Astrocyte (in vitro differentiated cells and primary cell): ENCODE data around the gene EXOC4. TPM values are rescaled to one million over a fixed set of nuclear protein-coding genes. Genes with fewer than 3 reads are reported as not detected.

Source experiments
- DNase-seq: peaks from one replicate; pipeline ENCODE4 v3.0.0-alpha.2; 2010; ENCODE audit warnings: low read depth
- FAIRE-seq: peaks from 2 replicates; lab custom pipeline; 2011; peaks lifted over from hg19 to GRCh38; lab: Jason Lieb, UNC
- H2AFZ ChIP-seq: 2 replicates; pipeline ENCODE4 v1.6.0; 2012; ENCODE audit warnings: low read depth, low read length, inconsistent platforms
- H3K27ac ChIP-seq: 2 replicates; pipeline ENCODE4 v1.5.1; 2011; ENCODE audit warnings: low read depth, low read length, inconsistent platforms
- H3K27me3 ChIP-seq: 2 replicates; pipeline ENCODE4 v1.6.0; 2011; ENCODE audit warnings: low read length, inconsistent platforms; ENCODE audit not compliant: insufficient read depth
- H3K36me3 ChIP-seq: 2 replicates; pipeline ENCODE4 v1.5.1; 2011; ENCODE audit warnings: low read length, inconsistent platforms; ENCODE audit not compliant: insufficient read depth
- H3K4me1 ChIP-seq: 2 replicates; pipeline ENCODE4 v1.5.1; 2011; ENCODE audit warnings: low read length, inconsistent platforms; ENCODE audit not compliant: insufficient read depth
- H3K4me2 ChIP-seq: 2 replicates; pipeline ENCODE4 v1.6.0; 2012; ENCODE audit warnings: low read length, inconsistent platforms
- H3K4me3 ChIP-seq: 2 replicates; pipeline ENCODE4 v1.5.1; 2011; ENCODE audit warnings: low read depth, mild to moderate bottlenecking, low read length, inconsistent platforms; ENCODE audit not compliant: insufficient read depth
- H3K79me2 ChIP-seq: 2 replicates; pipeline ENCODE4 v1.6.0; 2012; ENCODE audit warnings: mild to moderate bottlenecking, low read length, inconsistent platforms; ENCODE audit not compliant: insufficient read depth
- H3K9ac ChIP-seq: 2 replicates; pipeline ENCODE4 v1.6.0; 2012; ENCODE audit warnings: mild to moderate bottlenecking, low read length, inconsistent platforms
- H3K9me3 ChIP-seq: 2 replicates; pipeline ENCODE4 v1.5.1; 2012; ENCODE audit warnings: low read depth, mild to moderate bottlenecking, low read length, inconsistent platforms; ENCODE audit not compliant: insufficient read depth
- H4K20me1 ChIP-seq: 2 replicates; pipeline ENCODE4 v1.6.0; 2012; ENCODE audit warnings: low read length, inconsistent platforms; ENCODE audit not compliant: insufficient read depth
- H3K27ac Mint-ChIP-seq: one replicate; pipeline ENCODE4 v1.8.0; 2021; ENCODE audit warnings: mild to moderate bottlenecking, mixed read lengths; ENCODE audit not compliant: unreplicated experiment
- H3K27me3 Mint-ChIP-seq: one replicate; pipeline ENCODE4 v1.8.0; 2021; ENCODE audit warnings: low read depth, mixed read lengths; ENCODE audit not compliant: unreplicated experiment
- H3K36me3 Mint-ChIP-seq: one replicate; pipeline ENCODE4 v1.8.0; 2021; ENCODE audit warnings: low read depth, mixed read lengths; ENCODE audit not compliant: unreplicated experiment
- H3K4me1 Mint-ChIP-seq: one replicate; pipeline ENCODE4 v1.8.0; 2021; ENCODE audit warnings: low read depth, mixed read lengths; ENCODE audit not compliant: unreplicated experiment
- H3K4me3 Mint-ChIP-seq: one replicate; pipeline ENCODE4 v1.8.0; 2021; ENCODE audit warnings: mild to moderate bottlenecking, moderate library complexity, mixed read lengths; ENCODE audit not compliant: unreplicated experiment
- H3K9me3 Mint-ChIP-seq: one replicate; pipeline ENCODE4 v1.8.0; 2021; ENCODE audit warnings: mild to moderate bottlenecking, mixed read lengths; ENCODE audit not compliant: unreplicated experiment
- EZH2 ChIP-seq: IDR thresholded peaks from 2 replicates; pipeline ENCODE4 v1.6.1; 2012; ENCODE audit warnings: mild to moderate bottlenecking, low read length, inconsistent platforms; ENCODE audit not compliant: insufficient read depth
- total RNA-seq: library from RNA; stranded (reverse); gene quantifications from 2 replicates; pipeline ENCODE4 v1.2.1, GENCODE V29; 2021
- TF ChIP-seq, protein P1 (sequence below): IDR thresholded peaks from 2 replicates; pipeline ENCODE4 v1.5.1; 2011; ENCODE audit warnings: low read depth, mild to moderate bottlenecking, inconsistent platforms, low read length, moderate library complexity; ENCODE audit not compliant: insufficient read depth

Gene EXOC4
- total RNA-seq, 1 donor from 2014 or later = 57.5 TPM

DNA sequence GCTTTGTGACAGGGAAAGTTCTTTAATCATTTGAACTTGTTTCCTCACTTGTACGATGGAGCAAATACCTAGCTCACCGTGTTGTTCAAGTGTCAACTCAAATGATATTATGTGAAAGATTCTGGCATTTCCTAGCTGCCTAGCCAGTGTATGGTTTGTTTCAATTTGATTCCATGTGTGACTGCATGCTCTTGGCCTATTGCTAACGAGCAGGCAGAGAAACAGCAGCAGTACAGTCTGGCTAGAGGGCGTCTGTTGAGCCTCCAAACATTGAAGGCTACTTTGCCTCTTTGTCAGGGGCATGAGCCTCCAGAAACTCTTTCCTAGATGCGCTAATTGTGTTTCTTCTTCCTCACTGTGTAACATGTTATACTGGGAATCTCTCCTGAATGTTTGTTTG, 417.4 kb downstream of the EXOC4 start:
- Histone ChIP-seq H3K27ac (no peak overlapping the region), H3K4me2 (no peak overlapping the region), H3K4me1 (no peaks in the 10 kb centered on the region), H3K9ac (no peak overlapping the region), H3K4me3 (no peak overlapping the region), H3K9me3 (no peaks in the 10 kb centered on the region), H3K27me3 (no peaks in the 10 kb centered on the region), H3K36me3 (no peaks in the 10 kb centered on the region), H4K20me1 (no peaks in the 10 kb centered on the region), H2AFZ (no peak overlapping the region), H3K79me2 (no peaks in the 10 kb centered on the region)
- H3K4me3 Mint-ChIP-seq = no peak overlapping the region
- peaks cover 19% of the 10 kb centered on the region for H3K4me1 Mint-ChIP-seq
- TF ChIP-seq, protein P1, sequence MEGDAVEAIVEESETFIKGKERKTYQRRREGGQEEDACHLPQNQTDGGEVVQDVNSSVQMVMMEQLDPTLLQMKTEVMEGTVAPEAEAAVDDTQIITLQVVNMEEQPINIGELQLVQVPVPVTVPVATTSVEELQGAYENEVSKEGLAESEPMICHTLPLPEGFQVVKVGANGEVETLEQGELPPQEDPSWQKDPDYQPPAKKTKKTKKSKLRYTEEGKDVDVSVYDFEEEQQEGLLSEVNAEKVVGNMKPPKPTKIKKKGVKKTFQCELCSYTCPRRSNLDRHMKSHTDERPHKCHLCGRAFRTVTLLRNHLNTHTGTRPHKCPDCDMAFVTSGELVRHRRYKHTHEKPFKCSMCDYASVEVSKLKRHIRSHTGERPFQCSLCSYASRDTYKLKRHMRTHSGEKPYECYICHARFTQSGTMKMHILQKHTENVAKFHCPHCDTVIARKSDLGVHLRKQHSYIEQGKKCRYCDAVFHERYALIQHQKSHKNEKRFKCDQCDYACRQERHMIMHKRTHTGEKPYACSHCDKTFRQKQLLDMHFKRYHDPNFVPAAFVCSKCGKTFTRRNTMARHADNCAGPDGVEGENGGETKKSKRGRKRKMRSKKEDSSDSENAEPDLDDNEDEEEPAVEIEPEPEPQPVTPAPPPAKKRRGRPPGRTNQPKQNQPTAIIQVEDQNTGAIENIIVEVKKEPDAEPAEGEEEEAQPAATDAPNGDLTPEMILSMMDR = no peak
- no peak for TF ChIP-seq EZH2
- DNase-seq (no peak), FAIRE-seq (no peak)
- no peaks in the 10 kb centered on the region for H3K36me3 Mint-ChIP-seq
- H3K27ac Mint-ChIP-seq = no peak overlapping the region
- no peaks in the 10 kb centered on the region for H3K27me3 Mint-ChIP-seq
- no peaks in the 10 kb centered on the region for H3K9me3 Mint-ChIP-seq

- DNase-seq (no peak), FAIRE-seq (no peak)
- no peak overlapping the region for H3K4me3 Mint-ChIP-seq
- no peak overlapping the region for H3K9ac ChIP-seq
- H3K36me3 Mint-ChIP-seq = no peaks in the 10 kb centered on the region
- no peaks in the 10 kb centered on the region for H4K20me1 ChIP-seq
- no peak overlapping the region for H3K27ac Mint-ChIP-seq
- H3K4me3 ChIP-seq = no peak overlapping the region
- no peaks in the 10 kb centered on the region for H3K4me1 ChIP-seq
- no peak overlapping the region for H3K4me2 ChIP-seq
- no peaks in the 10 kb centered on the region for H3K36me3 ChIP-seq
- H3K27ac ChIP-seq = no peak overlapping the region
- H3K9me3 ChIP-seq = no peaks in the 10 kb centered on the region
- no peaks in the 10 kb centered on the region for H3K9me3 Mint-ChIP-seq
- TF ChIP-seq, protein P1 = no peak
- TF ChIP-seq EZH2 = no peak
- no peaks in the 10 kb centered on the region for H3K27me3 Mint-ChIP-seq
- peaks cover 23% of the 10 kb centered on the region for H3K4me1 Mint-ChIP-seq
- no peaks in the 10 kb centered on the region for H3K79me2 ChIP-seq
- H2AFZ ChIP-seq = no peak overlapping the region
- no peaks in the 10 kb centered on the region for H3K27me3 ChIP-seq
These were observed 420.0 kb downstream of the EXOC4 start for GRCh38 chr7:133672866-133673265.

GRCh38 chr7:133674079-133674763, 421.3 kb downstream of the EXOC4 start:
- no peak overlapping the region for H3K27ac Mint-ChIP-seq
- Histone ChIP-seq H3K79me2 (no peaks in the 10 kb centered on the region), H2AFZ (no peak overlapping the region), H3K4me3 (no peak overlapping the region), H3K9me3 (no peaks in the 10 kb centered on the region), H4K20me1 (no peaks in the 10 kb centered on the region), H3K36me3 (no peaks in the 10 kb centered on the region), H3K4me2 (no peak overlapping the region), H3K27ac (no peak overlapping the region), H3K27me3 (no peaks in the 10 kb centered on the region), H3K4me1 (no peaks in the 10 kb centered on the region), H3K9ac (no peak overlapping the region)
- H3K4me1 Mint-ChIP-seq = peaks cover 23% of the 10 kb centered on the region
- DNase-seq (no peak), FAIRE-seq (no peak)
- H3K36me3 Mint-ChIP-seq = no peaks in the 10 kb centered on the region
- TF ChIP-seq, protein P1 = no peak
- no peak for TF ChIP-seq EZH2
- no peak overlapping the region for H3K4me3 Mint-ChIP-seq
- no peaks in the 10 kb centered on the region for H3K27me3 Mint-ChIP-seq
- no peaks in the 10 kb centered on the region for H3K9me3 Mint-ChIP-seq
